SK-N-SH (cell line): ENCODE measurements around the gene NIT1. TPM values are rescaled to one million over a fixed set of nuclear protein-coding genes. Genes with fewer than 3 reads are reported as not detected.

Experiments used
- CTCF ChIA-PET: fragments of 300-600, 350-600 bp; formaldehyde crosslinking; extraction: SDS; loops from one replicate; lab custom pipeline; 2021; lab: Yijun Ruan, JAX
- POLR2A ChIA-PET: fragments of 350-600 bp; sonication (Branson Sonifier 250); formaldehyde crosslinking; extraction: SDS; loops from one replicate; lab custom pipeline; 2020; ENCODE audit warnings: antibody characterized with exemption, inconsistent platforms; lab: Yijun Ruan, JAX
- DNase-seq: peaks from one replicate; pipeline ENCODE4 v3.0.0; 2012
- H2AFZ ChIP-seq: fragments of 200-600 bp; sonication (generic); 2 replicates; pipeline ENCODE4 v1.8.1; 2016; ENCODE audit warnings: antibody characterized with exemption, mild to moderate bottlenecking, low read depth
- H3F3A ChIP-seq: fragments of 200-600 bp; sonication (generic); replicated peaks from 2 replicates; pipeline ENCODE3; 2016; ENCODE audit warnings: antibody characterized with exemption, mild to moderate bottlenecking; ENCODE audit not compliant: insufficient read depth
- H3K27ac ChIP-seq, 2 experiments: fragments of 200-500 bp in 1 of 2; fragments of 200-600 bp in 1 of 2; sonication (Bioruptor generic) in 1 of 2; sonication (generic), shearing (Covaris generic) in 1 of 2; 2 replicates each; pipeline versions ENCODE4 v1.5.1 to v1.6.1; 2014 to 2016; ENCODE audit warnings: low read depth in 2 of 2, inconsistent platforms in 1 of 2, low read length in 1 of 2, mild to moderate bottlenecking in 1 of 2, mixed read lengths in 1 of 2
- H3K27me3 ChIP-seq: fragments of 200-600 bp; sonication (generic), shearing (Covaris generic); 2 replicates; pipeline ENCODE4 v1.6.1; 2016; ENCODE audit warnings: mixed run types; ENCODE audit not compliant: insufficient read depth
- H3K36me3 ChIP-seq, 2 experiments: fragments of 200-500 bp in 1 of 2; fragments of 200-600 bp in 1 of 2; sonication (Bioruptor generic) in 1 of 2; sonication (generic) in 1 of 2; replicated peaks in 1 of 2; 2 replicates each; pipeline versions ENCODE3 to v1.5.1; 2014 to 2016; ENCODE audit warnings: low read length in 1 of 2, mild to moderate bottlenecking in 1 of 2; ENCODE audit not compliant: insufficient read depth in 2 of 2, control insufficient read depth in 1 of 2
- H3K4me1 ChIP-seq, 2 experiments: fragments of 200-500 bp in 1 of 2; fragments of 200-600 bp in 1 of 2; sonication (Bioruptor generic) in 1 of 2; sonication (generic), shearing (Covaris generic) in 1 of 2; 2 replicates each; pipeline versions ENCODE4 v1.5.1 to v1.6.1; 2014 to 2016; ENCODE audit warnings: low read depth in 1 of 2, low read length in 1 of 2, mixed run types in 1 of 2; ENCODE audit not compliant: insufficient read depth in 2 of 2, control insufficient read depth in 1 of 2
- H3K4me2 ChIP-seq: fragments of 200-600 bp; sonication (generic), shearing (Covaris generic); 2 replicates; pipeline ENCODE4 v1.6.1; 2017; ENCODE audit warnings: mixed run types
- H3K4me3 ChIP-seq, 2 experiments: fragments of 200-500 bp in 1 of 2; fragments of 200-600 bp in 1 of 2; sonication (Bioruptor generic) in 1 of 2; sonication (generic), shearing (Covaris generic) in 1 of 2; 2 replicates each; pipeline versions ENCODE4 v1.5.1 to v1.8.1; 2014 to 2016; ENCODE audit warnings: low read depth in 2 of 2, inconsistent platforms in 1 of 2, low read length in 1 of 2, mild to moderate bottlenecking in 1 of 2, mixed read lengths in 1 of 2, moderate library complexity in 1 of 2
- H3K79me2 ChIP-seq: fragments of 200-600 bp; sonication (generic); 2 replicates; pipeline ENCODE4 v1.8.1; 2017; ENCODE audit warnings: mild to moderate bottlenecking; ENCODE audit not compliant: insufficient read depth
- H3K9ac ChIP-seq: fragments of 200-600 bp; sonication (generic); 2 replicates; pipeline ENCODE4 v1.6.1; 2017; ENCODE audit warnings: mixed run types
- H3K9me2 ChIP-seq: fragments of 200-600 bp; sonication (generic); 2 replicates; pipeline ENCODE4 v1.6.1; 2017; ENCODE audit warnings: mixed run types
- H3K9me3 ChIP-seq: fragments of 200-600 bp; sonication (generic); 2 replicates; pipeline ENCODE4 v1.6.1; 2017; ENCODE audit warnings: mixed run types, mild to moderate bottlenecking, moderate library complexity
- H4K20me1 ChIP-seq: fragments of 200-600 bp; sonication (generic); 2 replicates; pipeline ENCODE4 v1.6.1; 2017; ENCODE audit warnings: mild to moderate bottlenecking, mixed run types; ENCODE audit not compliant: insufficient read depth
- CTCF ChIP-seq: fragments of 200-600 bp; sonication (generic); IDR thresholded peaks from 2 replicates; pipeline ENCODE4 v1.6.1; 2017; ENCODE audit warnings: antibody characterized with exemption, mild to moderate bottlenecking, moderate library complexity
- EP300 ChIP-seq, 2 experiments: IDR thresholded peaks; 2 replicates each; pipeline versions ENCODE4 v1.4.0 to v1.6.1; 2012; ENCODE audit warnings: borderline replicate concordance in 1 of 2, low read depth in 1 of 2, low read length in 1 of 2
- FOSL2 ChIP-seq: IDR thresholded peaks from 2 replicates; pipeline ENCODE4 v1.4.0; 2012; ENCODE audit warnings: low read depth, mild to moderate bottlenecking, moderate library complexity, borderline replicate concordance
- GATA2 ChIP-seq: sonication (generic); formaldehyde crosslinking; IDR thresholded peaks from 2 replicates; pipeline ENCODE4 v1.5.0; 2020; ENCODE audit warnings: mild to moderate bottlenecking, missing genetic modification reagents
- JUND ChIP-seq: IDR thresholded peaks from 2 replicates; pipeline ENCODE4 v1.4.0; 2012
- MAX ChIP-seq: IDR thresholded peaks from 2 replicates; pipeline ENCODE4 v1.4.0; 2012; ENCODE audit warnings: low read depth
- MEF2A ChIP-seq: IDR thresholded peaks from 2 replicates; pipeline ENCODE4 v1.4.0; 2012; ENCODE audit warnings: low read depth, borderline replicate concordance
- NRF1 ChIP-seq: IDR thresholded peaks from 2 replicates; pipeline ENCODE4 v1.6.1; 2012; ENCODE audit warnings: low read depth, mild to moderate bottlenecking, low read length
- PBX3 ChIP-seq: IDR thresholded peaks from 2 replicates; pipeline ENCODE4; 2012
- POLR2AphosphoS5 ChIP-seq: IDR thresholded peaks from 2 replicates; pipeline ENCODE4 v1.6.1; 2012; ENCODE audit warnings: low read depth, low read length
- RAD21 ChIP-seq: IDR thresholded peaks from 2 replicates; pipeline ENCODE4 v1.6.1; 2012; ENCODE audit warnings: mild to moderate bottlenecking, low read length
- RFX5 ChIP-seq: IDR thresholded peaks from 2 replicates; pipeline ENCODE4 v1.6.1; 2012; ENCODE audit warnings: mild to moderate bottlenecking, improper control_type of control experiment, low read length
- RXRA ChIP-seq: IDR thresholded peaks from 2 replicates; pipeline ENCODE4 v1.4.0; 2012; ENCODE audit warnings: low read depth, mild to moderate bottlenecking, borderline replicate concordance
- SIN3A ChIP-seq: IDR thresholded peaks from 2 replicates; pipeline ENCODE4 v1.6.1; 2012; ENCODE audit warnings: low read depth, mild to moderate bottlenecking, low read length, moderate library complexity, borderline replicate concordance
- SMC3 ChIP-seq: IDR thresholded peaks from 2 replicates; pipeline ENCODE4 v1.6.1; 2012; ENCODE audit warnings: low read depth, low read length, improper control_type of control experiment
- TAF1 ChIP-seq: IDR thresholded peaks from 2 replicates; pipeline ENCODE4 v1.6.1; 2012; ENCODE audit warnings: low read depth, mild to moderate bottlenecking, low read length, moderate library complexity, borderline replicate concordance
- TCF12 ChIP-seq: IDR thresholded peaks from 2 replicates; pipeline ENCODE4 v1.4.0; 2012
- TEAD4 ChIP-seq: IDR thresholded peaks from 2 replicates; pipeline ENCODE4 v1.4.0; 2012; ENCODE audit warnings: mild to moderate bottlenecking, borderline replicate concordance; ENCODE audit not compliant: insufficient read depth
- USF1 ChIP-seq: IDR thresholded peaks from 2 replicates; pipeline ENCODE4 v1.4.0; 2012; ENCODE audit warnings: low read depth, borderline replicate concordance
- WGBS: methylation state at CpG from one replicate; pipeline ENCODE4 v1.1.6; 2017; ENCODE audit warnings: low lambda C conversion rate; 5-methylcytosine and 5-hydroxymethylcytosine counted together
- polyA plus RNA-seq, 3 experiments: library from polyadenylated mRNA; depleted of rRNA; stranded (reverse); fragments of >200 nt; gene quantifications; 2 replicates each; pipeline ENCODE4 v1.2.3, GENCODE V29; 2012
- TF ChIP-seq, protein P1 (sequence below): IDR thresholded peaks from 2 replicates; pipeline ENCODE4 v1.4.0; 2012; ENCODE audit warnings: low read depth, borderline replicate concordance
- TF ChIP-seq, protein P2 (sequence below): fragments of 150-350 bp; IDR thresholded peaks from 2 replicates; pipeline ENCODE4 v1.6.1; 2017; ENCODE audit warnings: antibody characterized with exemption, low read length, low read depth, borderline replicate concordance

Gene NIT1
- polyA plus RNA-seq, 1 of the 3 experiments (the other 2 are of a cell fraction): 38.7 TPM

DNA sequence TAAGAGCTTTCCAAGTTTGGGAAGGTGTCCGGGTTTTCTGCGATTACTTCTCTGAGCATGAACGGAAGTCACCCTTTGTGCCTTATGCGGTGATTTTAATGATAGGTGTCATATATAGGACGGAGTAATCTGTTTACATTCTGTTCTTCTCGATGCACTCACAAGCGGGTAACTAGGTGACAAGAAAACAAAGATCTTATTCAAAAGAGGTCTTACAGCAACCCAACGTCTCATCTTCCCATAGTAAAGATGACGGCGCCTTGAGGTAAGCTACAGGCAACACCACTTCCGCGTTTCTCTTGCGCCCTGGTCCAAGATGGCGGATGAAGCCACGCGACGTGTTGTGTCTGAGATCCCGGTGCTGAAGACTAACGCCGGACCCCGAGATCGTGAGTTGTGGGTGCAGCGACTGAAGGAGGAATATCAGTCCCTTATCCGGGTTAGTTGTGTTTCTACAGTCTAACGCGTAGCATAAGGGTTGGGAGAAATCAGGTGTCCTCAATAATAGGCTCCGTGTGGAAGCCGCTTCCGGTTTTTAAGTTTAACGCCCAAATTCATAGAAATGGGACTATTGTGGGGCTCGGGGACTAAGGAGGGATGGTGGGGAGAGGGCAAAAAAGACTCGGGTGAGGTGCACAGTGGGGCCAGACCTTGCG lies 35.9 kb downstream of the NIT1 start, which contains the start of gene UFC1:
TSS of gene UFC1 (plus strand) at position 297 of the 656 bp plus-strand sequence. CDS start at position 317, 20 bp downstream.
- H3K4me3 ChIP-seq: peak within 1 kb of the TSS; percentile 61 to 98
- peaks cover 4 to 19% of the 10 kb centered on the region in 2 experiments for H3K36me3 ChIP-seq
- peak; percentile 79 for DNase-seq
- CTCF ChIA-PET: interaction anchor here (0.8 to 1.6 kb wide), 5 partner anchors 11 to 82 kb away, joined by 3 to 5 read pairs (median 3); no protein-coding TSS in a partner anchor
- H3F3A ChIP-seq: peaks cover 4% of the 10 kb centered on the region
- peak within 1 kb of the TSS; percentile 97 for H3K9ac ChIP-seq
- no peaks in the 10 kb centered on the region for H3K27me3 ChIP-seq
- no peaks in the 10 kb centered on the region for H3K9me2 ChIP-seq
- POLR2A ChIA-PET: interaction anchor here (0.6 to 1.3 kb wide), 5 partner anchors 12 to 109 kb away, joined by 3 to 12 read pairs (median 3); partner anchors contain the start of genes DEDD, KLHDC9, PPOX and USF1
- no peaks in the 10 kb centered on the region for H3K9me3 ChIP-seq
- 2% methylated on average over 30 of the region's 33 CpGs for WGBS
- no peaks in the 10 kb centered on the region for H4K20me1 ChIP-seq
- H3K4me2 ChIP-seq: peak within 1 kb of the TSS; percentile 77
- peak within 1 kb of the TSS; percentile 93 for H2AFZ ChIP-seq
- peaks cover 0 to 10% of the 10 kb centered on the region in 2 experiments; a peak in 3 of 4 replicates for H3K4me1 ChIP-seq
- H3K27ac ChIP-seq: peak within 1 kb of the TSS; percentile 97
- peaks cover 16% of the 10 kb centered on the region for H3K79me2 ChIP-seq
- TF ChIP-seq, protein P1, sequence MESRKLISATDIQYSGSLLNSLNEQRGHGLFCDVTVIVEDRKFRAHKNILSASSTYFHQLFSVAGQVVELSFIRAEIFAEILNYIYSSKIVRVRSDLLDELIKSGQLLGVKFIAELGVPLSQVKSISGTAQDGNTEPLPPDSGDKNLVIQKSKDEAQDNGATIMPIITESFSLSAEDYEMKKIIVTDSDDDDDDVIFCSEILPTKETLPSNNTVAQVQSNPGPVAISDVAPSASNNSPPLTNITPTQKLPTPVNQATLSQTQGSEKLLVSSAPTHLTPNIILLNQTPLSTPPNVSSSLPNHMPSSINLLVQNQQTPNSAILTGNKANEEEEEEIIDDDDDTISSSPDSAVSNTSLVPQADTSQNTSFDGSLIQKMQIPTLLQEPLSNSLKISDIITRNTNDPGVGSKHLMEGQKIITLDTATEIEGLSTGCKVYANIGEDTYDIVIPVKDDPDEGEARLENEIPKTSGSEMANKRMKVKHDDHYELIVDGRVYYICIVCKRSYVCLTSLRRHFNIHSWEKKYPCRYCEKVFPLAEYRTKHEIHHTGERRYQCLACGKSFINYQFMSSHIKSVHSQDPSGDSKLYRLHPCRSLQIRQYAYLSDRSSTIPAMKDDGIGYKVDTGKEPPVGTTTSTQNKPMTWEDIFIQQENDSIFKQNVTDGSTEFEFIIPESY: peak; percentile 92; the same call in 1 of the 2 replicates
- TF ChIP-seq, protein P2, sequence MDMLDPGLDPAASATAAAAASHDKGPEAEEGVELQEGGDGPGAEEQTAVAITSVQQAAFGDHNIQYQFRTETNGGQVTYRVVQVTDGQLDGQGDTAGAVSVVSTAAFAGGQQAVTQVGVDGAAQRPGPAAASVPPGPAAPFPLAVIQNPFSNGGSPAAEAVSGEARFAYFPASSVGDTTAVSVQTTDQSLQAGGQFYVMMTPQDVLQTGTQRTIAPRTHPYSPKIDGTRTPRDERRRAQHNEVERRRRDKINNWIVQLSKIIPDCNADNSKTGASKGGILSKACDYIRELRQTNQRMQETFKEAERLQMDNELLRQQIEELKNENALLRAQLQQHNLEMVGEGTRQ: no peak
- TF ChIP-seq PBX3 (peak; percentile 15; the same call in 1 of the 2 replicates), TCF12 (no peak), RFX5 (no peak), POLR2AphosphoS5 (peak; percentile 66; the same call in 1 of the 2 replicates), USF1 (peak; percentile 24; the same call in 1 of the 2 replicates), RXRA (no peak), EP300 (IDR thresholded peaks at IDR 0.05; ENCODE audit: borderline replicate concordance in 1 of 2, low read depth in 1 of 2, low read length in 1 of 2) (0 out of 4 replicates have a peak, but pooled peaks of 1 of the 2 experiments have one; percentile 9), MEF2A (no peak), CTCF (no peak), GATA2 (CRISPR knock-in tag) (no peak), SMC3 (no peak), JUND (no peak), RAD21 (no peak), NRF1 (peak; percentile 31; the same call in 1 of the 2 replicates), SIN3A (peak; percentile 84; the same call in 1 of the 2 replicates), FOSL2 (no peak), MAX (peak; percentile 92), TAF1 (peak; percentile 90), TEAD4 (no peak)
